ENCODE measurements around the gene SASH1.

SASH1 gene

GRCh38 chr6:148464319-148465010 is 121.8 kb downstream of the SASH1 start:
- DNase-seq = peak; percentile 44

GRCh38 chr6:148465011-148465335 is 122.3 kb downstream of the SASH1 start:
- no peak for DNase-seq

GRCh38 chr6:148465670-148466069 is 123.0 kb downstream of the SASH1 start:
- DNase-seq = no peak

- no peak for DNase-seq
Measured at GRCh38 chr6:148466158-148466557, 123.5 kb downstream of the SASH1 start.

GRCh38 chr6:148467926-148468325 is 125.3 kb downstream of the SASH1 start:
- no peak for DNase-seq

- no peak for DNase-seq
Measured at GRCh38 chr6:148470156-148470555, 127.5 kb downstream of the SASH1 start.

- DNase-seq = no peak
Measured at GRCh38 chr6:148470606-148471465, 128.2 kb downstream of the SASH1 start.

GRCh38 chr6:148471624-148472159 is 129.1 kb downstream of the SASH1 start:
- no peak for DNase-seq

GRCh38 chr6:148472171-148473105 is 129.8 kb downstream of the SASH1 start:
- no peak for DNase-seq

GRCh38 chr6:148479497-148479896 is 136.9 kb downstream of the SASH1 start:
- no peak for DNase-seq

GRCh38 chr6:148487461-148487860 is 144.8 kb downstream of the SASH1 start:
- DNase-seq = no peak

- no peak for DNase-seq
Measured at GRCh38 chr6:148491638-148492251, 149.1 kb downstream of the SASH1 start.

GRCh38 chr6:148492654-148493290 is 150.1 kb downstream of the SASH1 start:
- no peak for DNase-seq

GRCh38 chr6:148493424-148493823 is 150.8 kb downstream of the SASH1 start:
- no peak for DNase-seq

GRCh38 chr6:148494226-148494625 is 151.6 kb downstream of the SASH1 start:
- DNase-seq = no peak

GRCh38 chr6:148495029-148495428 is 152.4 kb downstream of the SASH1 start:
- DNase-seq = no peak

GRCh38 chr6:148497257-148497656 is 154.6 kb downstream of the SASH1 start:
- no peak for DNase-seq

GRCh38 chr6:148497717-148498116 is 155.1 kb downstream of the SASH1 start:
- no peak for DNase-seq

GRCh38 chr6:148500402-148500801 is 157.8 kb downstream of the SASH1 start:
- DNase-seq = no peak

GRCh38 chr6:148501178-148501590 is 158.5 kb downstream of the SASH1 start:
- no peak for DNase-seq

GRCh38 chr6:148502083-148502772 is 159.6 kb downstream of the SASH1 start:
- DNase-seq = no peak

All from stimulated activated CD4-positive, alpha-beta T cell treated with anti-CD3 and anti-CD28 coated beads, Interleukin-1b, Interleukin-23, amount 100 ng/mL, for 48 hours (primary cell).